ENCODE data around the gene AQP9.

The AQP9 gene

GRCh38 chr15:58148120-58148519 is 9.9 kb downstream of the AQP9 start:
- no peak for TF ChIP-seq CTCF (conservative IDR thresholded peaks at IDR 0.05)
- H3K27ac ChIP-seq: no peak overlapping the region

GRCh38 chr15:58148633-58149445 is 10.7 kb downstream of the AQP9 start:
- no peak for TF ChIP-seq CTCF (conservative IDR thresholded peaks at IDR 0.05)
- H3K27ac ChIP-seq: no peak overlapping the region

GRCh38 chr15:58154769-58155168 is 16.6 kb downstream of the AQP9 start:
- TF ChIP-seq CTCF (conservative IDR thresholded peaks at IDR 0.05): no peak
- H3K27ac ChIP-seq: no peak overlapping the region

- no peak for TF ChIP-seq CTCF (conservative IDR thresholded peaks at IDR 0.05)
Observed at GRCh38 chr15:58159827-58160386, 21.7 kb downstream of the AQP9 start.

GRCh38 chr15:58161436-58161930 is 23.3 kb downstream of the AQP9 start:
- no peak overlapping the region for H3K27ac ChIP-seq
- TF ChIP-seq CTCF (conservative IDR thresholded peaks at IDR 0.05): no peak

More at GRCh38 chr15:58159827-58160386, 21.7 kb downstream of the AQP9 start:
- no peak overlapping the region for H3K27ac ChIP-seq

- no peak for TF ChIP-seq CTCF (conservative IDR thresholded peaks at IDR 0.05)
Observed at GRCh38 chr15:58163985-58164384, 25.8 kb downstream of the AQP9 start.

GRCh38 chr15:58164926-58165325 is 26.7 kb downstream of the AQP9 start:
- no peak for TF ChIP-seq CTCF (conservative IDR thresholded peaks at IDR 0.05)
- no peak overlapping the region for H3K27ac ChIP-seq

More at GRCh38 chr15:58163985-58164384, 25.8 kb downstream of the AQP9 start:
- H3K27ac ChIP-seq: no peak overlapping the region

Data from VCaP (cell line).